H1 (cell line): ENCODE results near the gene PGAM2. TPM values are rescaled to one million over a fixed set of nuclear protein-coding genes. Genes with fewer than 3 reads are reported as not detected.

Experiments
- CTCF ChIA-PET: fragments of 300-600 bp; sonication (Branson Sonifier 250); formaldehyde crosslinking; loops from one replicate; lab custom pipeline; 2021; ENCODE audit not compliant: partially characterized antibody; lab: Charles Lee
- POLR2A ChIA-PET: fragments of 300-600 bp; sonication (Branson Sonifier 250); formaldehyde crosslinking; loops from one replicate; lab custom pipeline; 2021; ENCODE audit warnings: inconsistent platforms; ENCODE audit not compliant: partially characterized antibody; lab: Charles Lee
- DNase-seq, 2 experiments: peaks; one replicate each; pipeline versions ENCODE4 v3.0.0 to v3.0.0-alpha.2; 2010 to 2022; ENCODE audit warnings: low spot score in 2 of 2, low read depth in 1 of 2, mixed read lengths in 1 of 2
- FAIRE-seq: peaks from 2 replicates; lab custom pipeline; 2011; peaks lifted over from hg19 to GRCh38; lab: Jason Lieb, UNC
- H2AFZ ChIP-seq: 2 replicates; pipeline ENCODE4 v1.8.1; 2012; ENCODE audit warnings: low read length, inconsistent platforms
- H2AK5ac ChIP-seq: 2 replicates; pipeline ENCODE4 v1.6.1; 2013; ENCODE audit warnings: low read depth, low read length
- H2BK120ac ChIP-seq: replicated peaks from 2 replicates; pipeline ENCODE3; 2013; ENCODE audit warnings: low read depth, low read length, inconsistent platforms
- H2BK12ac ChIP-seq: 2 replicates; pipeline ENCODE4 v1.6.1; 2013; ENCODE audit warnings: low read depth, low read length
- H2BK15ac ChIP-seq: 2 replicates; pipeline ENCODE4 v1.6.1; 2013; ENCODE audit warnings: low read length
- H2BK20ac ChIP-seq: 2 replicates; pipeline ENCODE4 v1.6.1; 2013; ENCODE audit warnings: low read length
- H2BK5ac ChIP-seq: 2 replicates; pipeline ENCODE4 v1.6.1; 2013; ENCODE audit warnings: low read depth, low read length
- H3K14ac ChIP-seq: 2 replicates; pipeline ENCODE4 v1.6.1; 2013; ENCODE audit warnings: inconsistent platforms; ENCODE audit not compliant: insufficient read length
- H3K18ac ChIP-seq: 2 replicates; pipeline ENCODE4 v1.6.1; 2013; ENCODE audit warnings: low read length; ENCODE audit errors: extremely low read depth
- H3K23ac ChIP-seq: 2 replicates; pipeline ENCODE4 v1.6.1; 2013; ENCODE audit warnings: inconsistent platforms; ENCODE audit not compliant: insufficient read length
- H3K23me2 ChIP-seq: 2 replicates; pipeline ENCODE4 v1.6.1; 2013; ENCODE audit warnings: low read depth, low read length
- H3K27ac ChIP-seq: 2 replicates; pipeline ENCODE4 v1.6.1; 2011; ENCODE audit warnings: low read depth, low read length, inconsistent platforms
- H3K27me3 ChIP-seq, 4 experiments: replicated peaks in 1 of 4; 1 replicate in 1 of 4; 2 replicates in 3 of 4; pipeline versions ENCODE4 v1.6.1 to v1.8.1; 2011 to 2013; ENCODE audit warnings: low read length in 3 of 4, mild to moderate bottlenecking in 3 of 4, inconsistent platforms in 2 of 4, mixed read lengths in 2 of 4, moderate library complexity in 1 of 4; ENCODE audit not compliant: control insufficient read depth in 3 of 4, insufficient read depth in 3 of 4; ENCODE audit errors: extremely low read depth in 1 of 4
- H3K36me3 ChIP-seq, 4 experiments: 2 replicates each; pipeline versions ENCODE4 v1.6.1 to v1.8.1; 2011 to 2013; ENCODE audit warnings: mild to moderate bottlenecking in 4 of 4, low read length in 3 of 4, moderate library complexity in 2 of 4, control low read depth in 1 of 4, inconsistent platforms in 1 of 4; ENCODE audit not compliant: insufficient read depth in 4 of 4, control insufficient read depth in 2 of 4
- H3K4ac ChIP-seq: replicated peaks from 2 replicates; pipeline ENCODE3; 2013; ENCODE audit warnings: low read length, low read depth, mixed read lengths, inconsistent platforms; ENCODE audit not compliant: insufficient read length
- H3K4me1 ChIP-seq, 4 experiments: replicated peaks in 1 of 4; 1 replicate in 1 of 4; 2 replicates in 3 of 4; pipeline versions ENCODE4 v1.6.1 to v1.8.1; 2011 to 2013; ENCODE audit warnings: low read length in 3 of 4, inconsistent platforms in 2 of 4, mixed read lengths in 1 of 4; ENCODE audit not compliant: insufficient read depth in 4 of 4, control insufficient read depth in 3 of 4
- H3K4me2 ChIP-seq, 2 experiments: 2 replicates each; pipeline versions ENCODE4 v1.6.1 to v1.8.1; 2011 to 2013; ENCODE audit warnings: low read depth in 2 of 2, low read length in 2 of 2, control low read depth in 1 of 2, inconsistent platforms in 1 of 2, mild to moderate bottlenecking in 1 of 2; ENCODE audit not compliant: insufficient read depth in 1 of 2
- H3K4me3 ChIP-seq, 4 experiments: fragments of 200-600, 300-600 bp in 1 of 4; sonication (generic), shearing (Covaris generic), sonication (Bioruptor Twin) in 1 of 4; 2 replicates each; pipeline versions ENCODE4 v1.5.1 to v1.8.1; 2011 to 2016; ENCODE audit warnings: low read length in 4 of 4, low read depth in 3 of 4, control low read depth in 2 of 4, inconsistent platforms in 2 of 4, mild to moderate bottlenecking in 2 of 4, mixed read lengths in 1 of 4, moderate library complexity in 1 of 4; ENCODE audit not compliant: insufficient read depth in 2 of 4; ENCODE audit errors: extremely low read depth in 1 of 4
- H3K56ac ChIP-seq: replicated peaks from 2 replicates; pipeline ENCODE3; 2013; ENCODE audit warnings: low read depth, mild to moderate bottlenecking, mixed read lengths, low read length, inconsistent platforms; ENCODE audit not compliant: insufficient read length
- H3K79me1 ChIP-seq: 2 replicates; pipeline ENCODE4 v1.6.1; 2013; ENCODE audit warnings: low read depth, low read length, control low read depth
- H3K79me2 ChIP-seq, 2 experiments: 2 replicates each; pipeline versions ENCODE4 v1.6.1 to v1.8.1; 2012 to 2013; ENCODE audit warnings: low read length in 2 of 2, mild to moderate bottlenecking in 2 of 2, inconsistent platforms in 1 of 2; ENCODE audit not compliant: insufficient read depth in 2 of 2, control insufficient read depth in 1 of 2
- H3K9ac ChIP-seq, 4 experiments: replicated peaks in 1 of 4; 1 replicate in 1 of 4; 2 replicates in 3 of 4; pipeline versions ENCODE4 v1.6.1 to v1.8.1; 2011 to 2013; ENCODE audit warnings: low read depth in 3 of 4, low read length in 3 of 4, control low read depth in 2 of 4, mild to moderate bottlenecking in 2 of 4, moderate library complexity in 2 of 4, inconsistent platforms in 1 of 4; ENCODE audit errors: extremely low read depth in 1 of 4
- H3K9me3 ChIP-seq, 2 experiments: 2 replicates each; pipeline versions ENCODE4 v1.6.1 to v1.8.1; 2012 to 2013; ENCODE audit warnings: mild to moderate bottlenecking in 2 of 2, moderate library complexity in 2 of 2, control low read depth in 1 of 2, inconsistent platforms in 1 of 2, low read depth in 1 of 2, low read length in 1 of 2, mixed read lengths in 1 of 2; ENCODE audit not compliant: insufficient read depth in 2 of 2
- H4K20me1 ChIP-seq, 2 experiments: replicated peaks in 1 of 2; 2 replicates each; pipeline versions ENCODE3 to v1.8.1; 2011 to 2013; ENCODE audit warnings: inconsistent platforms in 2 of 2, low read length in 2 of 2, mild to moderate bottlenecking in 1 of 2; ENCODE audit not compliant: insufficient read depth in 2 of 2, control insufficient read depth in 1 of 2
- H4K5ac ChIP-seq: 2 replicates; pipeline ENCODE4 v1.6.1; 2013; ENCODE audit warnings: low read length, low read depth, mixed read lengths, inconsistent platforms; ENCODE audit not compliant: insufficient read length
- H4K8ac ChIP-seq: 2 replicates; pipeline ENCODE4 v1.8.0; 2013; ENCODE audit warnings: mild to moderate bottlenecking, moderate library complexity, low read length, inconsistent platforms; ENCODE audit not compliant: insufficient read depth; ENCODE audit errors: extremely low read depth
- H4K91ac ChIP-seq: replicated peaks from 2 replicates; pipeline ENCODE3; 2013; ENCODE audit warnings: low read length, mixed read lengths, inconsistent platforms; ENCODE audit not compliant: insufficient read length
- CBX5 ChIP-seq: fragments of 300-800, 300-1000 bp; sonication (generic); IDR thresholded peaks from 2 replicates; pipeline ENCODE4 v1.7.1; 2016; ENCODE audit warnings: antibody characterized with exemption, low read length, low read depth
- RAD21 ChIP-seq, 2 experiments: IDR thresholded peaks in 1 of 2; conservative IDR thresholded peaks in 1 of 2; 2 replicates each; pipeline ENCODE4 v1.6.1; 2011; ENCODE audit warnings: low read depth in 2 of 2, low read length in 2 of 2, improper control_type of control experiment in 1 of 2, inconsistent platforms in 1 of 2, mild to moderate bottlenecking in 1 of 2, moderate library complexity in 1 of 2
- SP4 ChIP-seq: IDR thresholded peaks from 2 replicates; pipeline ENCODE4 v1.6.1; 2012; ENCODE audit warnings: low read length, inconsistent platforms
- WGBS, 2 experiments: shearing (Covaris generic) in 1 of 2; methylation state at CpG; one replicate each; pipeline versions ENCODE4 v1.1.6 to v1.1.7; 2013 to 2015; ENCODE audit warnings: low lambda C conversion rate in 2 of 2, mixed read lengths in 2 of 2, inconsistent platforms in 1 of 2, low coverage in 1 of 2, missing lambda C conversion rate in 1 of 2; ENCODE audit not compliant: insufficient replicate concordance in 2 of 2, insufficient coverage in 1 of 2, insufficient read length in 1 of 2; ENCODE audit errors: extremely low coverage in 1 of 2, missing lambda C conversion rate in 1 of 2; 5-methylcytosine and 5-hydroxymethylcytosine counted together
- polyA plus RNA-seq, 7 experiments: library from polyadenylated mRNA; depleted of rRNA in 3 of 7; stranded (reverse) in 5 of 7; unstranded in 2 of 7; fragments of >200 nt in 5 of 7; fragments of 200-250 nt in 2 of 7; gene quantifications; 1 replicate in 5 of 7; 2 replicates in 1 of 7; 4 replicates in 1 of 7; pipeline versions ENCODE4 v1.2.1 to v1.2.3, GENCODE V29; 2011 to 2013; ENCODE audit warnings: missing spikeins in 2 of 7, mixed read lengths in 2 of 7
- total RNA-seq: library from RNA; stranded (reverse); fragmentation: NEBNext Ultra II Directional; extraction: Animal tissue kit (Norgen Biotek cat#: 25700); gene quantifications from 2 replicates; pipeline ENCODE4 v1.2.1, GENCODE V29; 2021

The PGAM2 gene
- total and polyA plus RNA-seq, 2 of the 8 experiments (the other 6 are each of a cell fraction or from before 2014, with no cell fraction given): 2.1 to 2.9 TPM

DNA sequence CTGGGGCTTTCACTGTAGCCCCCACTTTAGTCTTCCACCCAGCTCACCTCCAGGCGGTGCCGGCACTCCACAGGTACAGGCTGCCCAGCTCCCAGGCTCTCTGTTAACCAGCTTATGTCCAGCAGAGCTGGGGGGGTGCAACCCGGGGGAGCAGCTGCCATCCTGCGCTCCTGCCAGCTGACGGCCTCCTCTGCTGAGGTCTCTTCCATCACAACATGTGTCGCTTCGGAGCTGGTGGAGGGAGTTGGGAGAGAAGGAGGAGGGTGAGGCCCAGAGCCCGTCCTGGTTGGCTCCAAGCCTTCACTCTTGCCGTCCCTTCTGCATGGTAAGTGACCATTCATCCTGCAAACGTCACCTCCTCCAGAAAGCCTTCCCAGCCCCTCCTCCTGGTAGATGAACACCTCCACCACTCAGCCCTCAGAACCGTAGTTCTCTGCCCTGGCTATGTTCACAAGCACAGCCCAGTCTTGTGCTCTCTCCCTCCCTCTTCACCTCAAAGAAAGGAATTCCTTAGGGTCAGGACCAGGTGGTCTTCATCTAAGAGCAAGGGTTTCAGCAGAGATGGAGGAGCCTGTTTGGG is 15.4 kb upstream of the PGAM2 start:
- DNase-seq (no peak), FAIRE-seq (no peak)
- no peak overlapping the region for H3K9ac ChIP-seq
- H2BK20ac ChIP-seq: no peak overlapping the region
- H3K56ac ChIP-seq: no peak overlapping the region
- no peak overlapping the region for H4K5ac ChIP-seq
- H2BK15ac ChIP-seq: no peak overlapping the region
- H2BK5ac ChIP-seq: no peak overlapping the region
- no peak overlapping the region for H4K91ac ChIP-seq
- H3K4me3 ChIP-seq: peak overlapping the region in 1 of 4 experiments; percentile 90; a peak in 1 of 8 replicates
- H3K4me1 ChIP-seq: no peaks in the 10 kb centered on the region; a peak in 1 of 7 replicates
- POLR2A ChIA-PET: interaction anchor here (0.9 to 1.5 kb wide), 5 partner anchors 9 to 43 kb away, joined by 3 to 9 read pairs (median 3); partner anchors contain the start of genes PGAM2 and POLD2
- H2BK120ac ChIP-seq: no peak overlapping the region
- no peak overlapping the region for H3K18ac ChIP-seq
- H2BK12ac ChIP-seq: no peak overlapping the region
- CTCF ChIA-PET: interaction anchor here (0.6 to 1.8 kb wide), 10 partner anchors 9 to 1044 kb away, joined by 3 to 10 read pairs (median 4); partner anchors contain the start of gene PGAM2
- H4K20me1 ChIP-seq: peaks cover 0 to 5% of the 10 kb centered on the region in 2 experiments
- no peaks in the 10 kb centered on the region for H3K79me2 ChIP-seq
- peaks cover 10 to 18% (median 12%) of the 10 kb centered on the region in 4 experiments for H3K36me3 ChIP-seq
- no peaks in the 10 kb centered on the region for H3K9me3 ChIP-seq
- H3K4me2 ChIP-seq: peak overlapping the region; percentile 24 to 37; a peak in 2 of 4 replicates
- no peak overlapping the region for H3K4ac ChIP-seq
- no peaks in the 10 kb centered on the region; a peak in 2 of 7 replicates for H3K27me3 ChIP-seq
- H2AK5ac ChIP-seq: no peak overlapping the region
- no peak overlapping the region for H2AFZ ChIP-seq
- no peaks in the 10 kb centered on the region for H3K79me1 ChIP-seq
- TF ChIP-seq SP4: no peak
- no peak for TF ChIP-seq CBX5
- TF ChIP-seq RAD21 (IDR thresholded peaks at IDR 0.05 in 1 of 2, conservative IDR thresholded peaks at IDR 0.05 in 1 of 2; ENCODE audit: low read depth in 2 of 2, low read length in 2 of 2): peak in 1 of 2 experiments; percentile 9; a peak in 1 of 4 replicates
- WGBS, 2 experiments: 95% methylated on average over 10 of the region's 11 CpGs; no CpG with 5 or more reads in 1 of the 2 experiments
- peaks cover 4% of the 10 kb centered on the region; the same call in 1 of the 2 replicates for H3K23me2 ChIP-seq
- H3K14ac ChIP-seq: no peak overlapping the region
- no peak overlapping the region; the same call in 1 of the 2 replicates for H4K8ac ChIP-seq
- no peak overlapping the region for H3K27ac ChIP-seq
- H3K23ac ChIP-seq: no peak overlapping the region
